Fibroblast of upper back skin (primary cell): ENCODE measurements around the gene MAP2K5.
A peak's percentile ranks its signal among the peaks of the same experiment; 100 is the strongest.

Experiments used
- DNase-seq: peaks from one replicate; pipeline ENCODE4 v3.0.0-alpha.2; 2013

The MAP2K5 gene

GRCh38 chr15:67765701-67766100 is 223.2 kb downstream of the MAP2K5 start:
- no peak for DNase-seq

GRCh38 chr15:67766968-67767367 is 224.5 kb downstream of the MAP2K5 start:
- no peak for DNase-seq

GRCh38 chr15:67768313-67768977 is 225.9 kb downstream of the MAP2K5 start:
- no peak for DNase-seq

GRCh38 chr15:67769497-67770357 is 227.2 kb downstream of the MAP2K5 start:
- DNase-seq: no peak

- no peak for DNase-seq
These were observed 227.8 kb downstream of the MAP2K5 start for GRCh38 chr15:67770358-67770628.

GRCh38 chr15:67771189-67771800 is 228.8 kb downstream of the MAP2K5 start:
- DNase-seq: no peak

GRCh38 chr15:67774626-67775025 is 232.1 kb downstream of the MAP2K5 start:
- DNase-seq: no peak

- no peak for DNase-seq
These were observed 232.7 kb downstream of the MAP2K5 start for GRCh38 chr15:67775250-67775649.

- no peak for DNase-seq
These were observed 233.5 kb downstream of the MAP2K5 start for GRCh38 chr15:67775998-67776397.

GRCh38 chr15:67776600-67776999 is 234.1 kb downstream of the MAP2K5 start:
- peak; percentile 64 for DNase-seq

- DNase-seq: no peak
These were observed 234.6 kb downstream of the MAP2K5 start for GRCh38 chr15:67777071-67777470.

GRCh38 chr15:67777773-67778172 is 235.3 kb downstream of the MAP2K5 start:
- no peak for DNase-seq

GRCh38 chr15:67778968-67779548 is 236.6 kb downstream of the MAP2K5 start:
- DNase-seq: no peak

GRCh38 chr15:67779549-67780111 is 237.1 kb downstream of the MAP2K5 start:
- no peak for DNase-seq

- no peak for DNase-seq
These were observed 238.6 kb downstream of the MAP2K5 start for GRCh38 chr15:67781061-67781460.

- no peak for DNase-seq
These were observed 239.6 kb downstream of the MAP2K5 start for GRCh38 chr15:67781907-67782690.

- no peak for DNase-seq
These were observed 240.1 kb downstream of the MAP2K5 start for GRCh38 chr15:67782691-67782991.

GRCh38 chr15:67783303-67783702 is 240.8 kb downstream of the MAP2K5 start:
- no peak for DNase-seq

- DNase-seq: no peak
These were observed 241.7 kb downstream of the MAP2K5 start for GRCh38 chr15:67784090-67784781.

GRCh38 chr15:67784856-67785430 is 242.4 kb downstream of the MAP2K5 start:
- DNase-seq: no peak

GRCh38 chr15:67785431-67785830 is 242.9 kb downstream of the MAP2K5 start:
- DNase-seq: no peak

- DNase-seq: no peak
These were observed 244.1 kb downstream of the MAP2K5 start for GRCh38 chr15:67786646-67787045.
